HEK293 (cell line): ENCODE measurements around the gene ASGR2.
"Not testable (repeated sequence)": the region's sequence is repeated elsewhere in the genome, so short reads cannot be mapped to it uniquely, and the experiment has no call there.

Experiments used
- CTCF ChIA-PET: fragments of 350-600 bp; formaldehyde crosslinking; extraction: SDS; loops from one replicate; lab custom pipeline; 2021; ENCODE audit warnings: antibody characterized with exemption; lab: Yijun Ruan, JAX
- POLR2A ChIA-PET: fragments of 300-600 bp; formaldehyde crosslinking; extraction: SDS; loops from one replicate; lab custom pipeline; 2020; ENCODE audit warnings: antibody characterized with exemption, inconsistent platforms; lab: Yijun Ruan, JAX
- H3K27ac ChIP-seq: fragments of 200-500 bp; sonication (Bioruptor generic); 2 replicates; pipeline ENCODE4 v1.5.1; 2014; ENCODE audit warnings: low read depth, low read length, control low read depth, inconsistent platforms; ENCODE audit errors: extremely low read depth
- H3K36me3 ChIP-seq, 2 experiments: fragments of 200-500 bp in 1 of 2; sonication (Bioruptor generic) in 1 of 2; 1 replicate in 1 of 2; 2 replicates in 1 of 2; pipeline ENCODE4 v1.5.1; 2014 to 2017; ENCODE audit warnings: inconsistent platforms in 2 of 2, low read length in 2 of 2; ENCODE audit not compliant: control insufficient read depth in 2 of 2, insufficient read depth in 1 of 2
- H3K4me1 ChIP-seq: fragments of 200-500 bp; sonication (Bioruptor generic); 2 replicates; pipeline ENCODE4 v1.5.1; 2014; ENCODE audit warnings: mild to moderate bottlenecking, low read length, inconsistent platforms; ENCODE audit not compliant: control insufficient read depth, insufficient read depth
- H3K4me3 ChIP-seq: 2 replicates; pipeline ENCODE4 v1.5.1; 2011; ENCODE audit warnings: low read depth, mild to moderate bottlenecking, control low read depth, low read length, moderate library complexity
- H3K9me3 ChIP-seq: fragments of 200-500 bp; sonication (Bioruptor generic); 2 replicates; pipeline ENCODE4 v1.5.1; 2014; ENCODE audit warnings: low read depth, low read length, inconsistent platforms; ENCODE audit not compliant: control insufficient read depth, insufficient read depth
- WT1 ChIP-seq: fragments of 450-650 bp; formaldehyde crosslinking; IDR thresholded peaks from 2 replicates; pipeline ENCODE4 v1.5.1; 2016; ENCODE audit warnings: missing biosample characterization, missing genetic modification characterization
- ZNF19 ChIP-seq: fragments of 450-650 bp; formaldehyde crosslinking; IDR thresholded peaks from 2 replicates; pipeline ENCODE4; 2016; ENCODE audit warnings: missing biosample characterization, missing genetic modification characterization, low read depth
- ZNF514 ChIP-seq: fragments of 450-650 bp; formaldehyde crosslinking; IDR thresholded peaks from 2 replicates; pipeline ENCODE4 v1.5.1; 2016; ENCODE audit warnings: missing biosample characterization, missing genetic modification characterization
- ZNF561 ChIP-seq: fragments of 450-650 bp; IDR thresholded peaks from 2 replicates; pipeline ENCODE4 v1.5.1; 2018; ENCODE audit warnings: missing biosample characterization, missing genetic modification characterization, borderline replicate concordance
- ZXDB ChIP-seq: fragments of 450-650 bp; formaldehyde crosslinking; IDR thresholded peaks from 2 replicates; pipeline ENCODE4 v1.5.1; 2016; ENCODE audit warnings: missing biosample characterization, missing genetic modification characterization
- TF ChIP-seq, protein P1 (sequence below): fragments of 450-650 bp; formaldehyde crosslinking; IDR thresholded peaks from 2 replicates; pipeline ENCODE4 v1.5.1; 2016; ENCODE audit warnings: missing biosample characterization, missing genetic modification characterization
- TF ChIP-seq, protein P2 (sequence below): fragments of 450-650 bp; formaldehyde crosslinking; IDR thresholded peaks from 2 replicates; pipeline ENCODE4 v1.5.1; 2016; ENCODE audit warnings: missing biosample characterization, missing genetic modification characterization
- TF ChIP-seq, protein P3 (sequence below): fragments of 450-650 bp; formaldehyde crosslinking; IDR thresholded peaks from 2 replicates; pipeline ENCODE4 v1.5.1; 2016; ENCODE audit warnings: missing biosample characterization, missing genetic modification characterization, low read depth
- TF ChIP-seq, protein P4 (sequence below): fragments of 450-650 bp; formaldehyde crosslinking; IDR thresholded peaks from 2 replicates; pipeline ENCODE4 v1.5.1; 2017; ENCODE audit warnings: missing biosample characterization, mild to moderate bottlenecking, missing genetic modification characterization, moderate library complexity
- TF ChIP-seq, protein P5 (sequence below): fragments of 450-650 bp; formaldehyde crosslinking; optimal IDR thresholded peaks from 2 replicates; pipeline ENCODE3; 2016; ENCODE audit warnings: missing biosample characterization, mild to moderate bottlenecking, missing genetic modification characterization
- TF ChIP-seq, protein P6 (sequence below): fragments of 450-650 bp; formaldehyde crosslinking; IDR thresholded peaks from 2 replicates; pipeline ENCODE4 v1.5.1; 2016; ENCODE audit warnings: missing biosample characterization, missing genetic modification characterization

ASGR2 gene

DNA sequence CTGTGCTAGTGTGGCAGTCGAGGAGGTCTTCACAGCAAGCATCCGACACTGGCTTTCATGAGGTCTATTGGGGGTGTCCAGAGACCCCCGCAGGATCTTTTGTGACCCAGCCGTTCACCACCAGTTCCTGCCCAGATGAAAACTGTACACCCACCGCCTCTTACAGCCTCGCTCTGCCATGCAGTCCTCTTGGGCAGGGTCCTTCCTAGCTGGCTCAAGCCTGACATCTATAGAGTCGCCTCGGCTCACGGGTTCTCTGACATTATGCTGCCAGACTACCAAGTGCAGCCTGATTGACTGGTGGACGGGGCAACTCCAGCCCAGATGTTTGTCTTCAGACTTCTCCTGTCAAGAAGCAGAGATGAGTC, 20.0 kb downstream of the ASGR2 start:
- no peak for TF ChIP-seq ZXDB (tag by site-specific recombination)
- TF ChIP-seq, all 188 proteins: peak for 0
- Histone ChIP-seq H3K9me3 (no peaks in the 10 kb centered on the region), H3K4me3 (no peak overlapping the region), H3K27ac (no peak overlapping the region), H3K4me1 (no peaks in the 10 kb centered on the region), H3K36me3 (no peaks in the 10 kb centered on the region)
- CTCF ChIA-PET = no interaction called here
- POLR2A ChIA-PET = no interaction called here

DNA sequence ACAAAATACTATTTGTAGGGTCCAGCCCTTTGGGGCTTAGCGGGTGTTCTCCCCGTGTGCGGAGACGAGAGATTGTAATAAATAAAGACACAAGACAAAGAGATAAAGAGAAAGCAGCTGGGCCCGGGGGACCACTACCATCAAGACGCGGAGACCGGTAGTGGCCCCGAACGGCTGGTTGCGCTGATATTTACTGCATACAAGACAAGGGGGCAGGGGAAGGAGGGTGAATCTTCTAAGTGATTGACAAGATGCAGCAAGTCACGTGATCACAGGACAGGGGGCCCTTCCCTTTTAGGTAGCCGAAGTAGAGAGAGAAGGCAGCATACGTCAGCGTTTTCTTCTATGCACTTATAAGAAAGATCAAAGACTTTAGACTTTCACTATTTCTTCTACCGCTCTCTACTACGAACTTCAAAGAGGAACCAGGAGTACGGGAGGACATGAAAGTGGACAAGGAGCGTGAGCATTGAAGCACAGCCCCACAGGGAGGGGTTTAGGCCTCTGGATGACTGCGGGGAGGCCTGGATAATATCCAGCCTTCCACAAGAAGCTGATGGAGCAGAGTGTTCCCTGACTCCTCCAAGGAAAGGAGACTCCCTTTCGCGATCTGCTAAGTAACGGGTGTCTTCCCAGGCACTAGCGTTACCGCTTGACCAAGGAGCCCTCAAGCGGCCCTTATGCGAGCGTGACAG, 23.2 kb downstream of the ASGR2 start:
- H3K27ac ChIP-seq, H3K36me3 ChIP-seq, H3K4me3 ChIP-seq, H3K4me1 ChIP-seq, H3K9me3 ChIP-seq, CTCF ChIA-PET, POLR2A ChIA-PET: not testable (repeated sequence)

DNA sequence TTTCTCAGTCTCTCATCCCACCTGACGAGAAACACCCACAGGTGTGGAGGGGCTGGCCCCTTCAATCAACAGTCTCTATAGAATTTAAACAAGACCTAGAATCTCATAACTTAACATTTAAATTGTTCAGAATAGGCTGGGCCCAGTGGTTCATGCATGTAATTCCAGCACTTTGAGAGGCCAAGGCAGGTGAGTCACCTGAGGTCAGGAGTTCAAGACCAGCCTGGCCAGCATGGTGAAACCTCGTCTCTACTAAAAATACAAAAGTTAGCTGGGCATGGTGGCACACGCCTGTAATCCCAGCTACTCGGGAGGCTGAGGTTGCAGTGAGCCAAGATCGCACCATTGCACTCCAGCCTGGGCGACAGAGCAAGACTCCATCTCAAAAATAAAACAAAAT, 25.1 kb downstream of the ASGR2 start:
- CTCF ChIA-PET = interaction anchor here (1.3 kb wide), 1 partner anchor 12 kb away, joined by 9 read pairs; no protein-coding TSS in a partner anchor
- H3K4me3 ChIP-seq, H3K27ac ChIP-seq, H3K36me3 ChIP-seq, POLR2A ChIA-PET, H3K4me1 ChIP-seq, H3K9me3 ChIP-seq: not testable (repeated sequence)
- TF ChIP-seq, protein P1, sequence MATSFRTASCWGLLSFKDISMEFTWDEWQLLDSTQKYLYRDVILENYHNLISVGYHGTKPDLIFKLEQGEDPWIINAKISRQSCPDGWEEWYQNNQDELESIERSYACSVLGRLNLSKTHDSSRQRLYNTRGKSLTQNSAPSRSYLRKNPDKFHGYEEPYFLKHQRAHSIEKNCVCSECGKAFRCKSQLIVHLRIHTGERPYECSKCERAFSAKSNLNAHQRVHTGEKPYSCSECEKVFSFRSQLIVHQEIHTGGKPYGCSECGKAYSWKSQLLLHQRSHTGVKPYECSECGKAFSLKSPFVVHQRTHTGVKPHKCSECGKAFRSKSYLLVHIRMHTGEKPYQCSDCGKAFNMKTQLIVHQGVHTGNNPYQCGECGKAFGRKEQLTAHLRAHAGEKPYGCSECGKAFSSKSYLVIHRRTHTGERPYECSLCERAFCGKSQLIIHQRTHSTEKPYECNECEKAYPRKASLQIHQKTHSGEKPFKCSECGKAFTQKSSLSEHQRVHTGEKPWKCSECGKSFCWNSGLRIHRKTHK (tag by site-specific recombination) = peak; percentile 36; the same call in 1 of the 2 replicates

DNA sequence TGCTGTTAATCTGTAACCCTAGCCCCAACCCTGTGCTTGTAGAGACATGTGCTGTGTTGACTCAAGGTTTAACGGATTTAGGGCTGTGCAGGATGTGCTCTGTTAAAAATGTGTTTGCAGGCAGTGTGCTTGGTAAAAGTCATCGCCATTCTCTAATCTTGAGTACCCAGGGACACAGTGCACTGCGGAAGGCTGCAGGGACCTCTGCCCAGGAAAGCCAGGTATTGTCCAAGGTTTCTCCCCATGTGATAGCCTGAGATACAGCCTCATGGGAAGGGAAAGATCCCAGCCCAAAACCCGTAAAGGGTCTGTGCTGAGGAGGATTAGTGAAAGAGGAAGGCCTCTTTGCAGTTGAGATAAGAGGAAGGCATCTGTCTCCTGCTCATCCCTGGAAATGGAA, 26.2 kb downstream of the ASGR2 start:
- H3K27ac ChIP-seq, H3K9me3 ChIP-seq, H3K4me3 ChIP-seq, H3K36me3 ChIP-seq, H3K4me1 ChIP-seq, POLR2A ChIA-PET, CTCF ChIA-PET: not testable (repeated sequence)

DNA sequence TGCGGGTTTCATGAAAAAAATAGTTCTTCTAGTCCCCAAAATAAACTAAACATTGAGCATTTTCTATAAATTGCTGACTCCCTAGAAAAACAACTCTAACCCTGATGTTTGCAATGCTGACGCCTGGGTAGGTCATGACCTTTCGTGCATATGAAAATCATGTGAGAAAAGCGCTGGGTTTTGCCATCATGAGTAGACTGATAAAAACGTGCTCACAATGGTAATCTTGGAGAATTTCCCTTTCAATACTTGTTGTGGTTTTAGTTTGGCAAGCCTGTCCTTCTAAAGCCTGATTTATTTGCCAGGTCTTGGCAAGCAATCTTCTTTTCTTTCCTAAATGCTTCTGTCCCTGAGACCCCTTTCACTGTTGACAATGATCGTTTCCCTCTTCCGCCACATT, 30.5 kb downstream of the ASGR2 start:
- Histone ChIP-seq H3K9me3 (no peaks in the 10 kb centered on the region), H3K4me3 (no peak overlapping the region), H3K4me1 (no peaks in the 10 kb centered on the region), H3K36me3 (no peaks in the 10 kb centered on the region), H3K27ac (no peak overlapping the region)
- ChIA-PET CTCF (no interaction called here), POLR2A (no interaction called here)
- TF ChIP-seq ZNF561 (no peak), ZNF514 (no peak), WT1 (tag by site-specific recombination) (no peak), ZNF19 (tag by site-specific recombination) (no peak)
- TF ChIP-seq, protein P2, sequence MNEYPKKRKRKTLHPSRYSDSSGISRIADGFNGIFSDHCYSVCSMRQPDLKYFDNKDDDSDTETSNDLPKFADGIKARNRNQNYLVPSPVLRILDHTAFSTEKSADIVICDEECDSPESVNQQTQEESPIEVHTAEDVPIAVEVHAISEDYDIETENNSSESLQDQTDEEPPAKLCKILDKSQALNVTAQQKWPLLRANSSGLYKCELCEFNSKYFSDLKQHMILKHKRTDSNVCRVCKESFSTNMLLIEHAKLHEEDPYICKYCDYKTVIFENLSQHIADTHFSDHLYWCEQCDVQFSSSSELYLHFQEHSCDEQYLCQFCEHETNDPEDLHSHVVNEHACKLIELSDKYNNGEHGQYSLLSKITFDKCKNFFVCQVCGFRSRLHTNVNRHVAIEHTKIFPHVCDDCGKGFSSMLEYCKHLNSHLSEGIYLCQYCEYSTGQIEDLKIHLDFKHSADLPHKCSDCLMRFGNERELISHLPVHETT (tag by site-specific recombination) = no peak
- TF ChIP-seq, protein P3, sequence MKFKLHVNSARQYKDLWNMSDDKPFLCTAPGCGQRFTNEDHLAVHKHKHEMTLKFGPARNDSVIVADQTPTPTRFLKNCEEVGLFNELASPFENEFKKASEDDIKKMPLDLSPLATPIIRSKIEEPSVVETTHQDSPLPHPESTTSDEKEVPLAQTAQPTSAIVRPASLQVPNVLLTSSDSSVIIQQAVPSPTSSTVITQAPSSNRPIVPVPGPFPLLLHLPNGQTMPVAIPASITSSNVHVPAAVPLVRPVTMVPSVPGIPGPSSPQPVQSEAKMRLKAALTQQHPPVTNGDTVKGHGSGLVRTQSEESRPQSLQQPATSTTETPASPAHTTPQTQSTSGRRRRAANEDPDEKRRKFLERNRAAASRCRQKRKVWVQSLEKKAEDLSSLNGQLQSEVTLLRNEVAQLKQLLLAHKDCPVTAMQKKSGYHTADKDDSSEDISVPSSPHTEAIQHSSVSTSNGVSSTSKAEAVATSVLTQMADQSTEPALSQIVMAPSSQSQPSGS (tag by site-specific recombination) = no peak
- TF ChIP-seq, protein P4, sequence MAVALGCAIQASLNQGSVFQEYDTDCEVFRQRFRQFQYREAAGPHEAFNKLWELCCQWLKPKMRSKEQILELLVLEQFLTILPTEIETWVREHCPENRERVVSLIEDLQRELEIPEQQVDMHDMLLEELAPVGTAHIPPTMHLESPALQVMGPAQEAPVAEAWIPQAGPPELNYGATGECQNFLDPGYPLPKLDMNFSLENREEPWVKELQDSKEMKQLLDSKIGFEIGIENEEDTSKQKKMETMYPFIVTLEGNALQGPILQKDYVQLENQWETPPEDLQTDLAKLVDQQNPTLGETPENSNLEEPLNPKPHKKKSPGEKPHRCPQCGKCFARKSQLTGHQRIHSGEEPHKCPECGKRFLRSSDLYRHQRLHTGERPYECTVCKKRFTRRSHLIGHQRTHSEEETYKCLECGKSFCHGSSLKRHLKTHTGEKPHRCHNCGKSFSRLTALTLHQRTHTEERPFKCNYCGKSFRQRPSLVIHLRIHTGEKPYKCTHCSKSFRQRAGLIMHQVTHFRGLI (tag by site-specific recombination) = no peak
- TF ChIP-seq, protein P5, sequence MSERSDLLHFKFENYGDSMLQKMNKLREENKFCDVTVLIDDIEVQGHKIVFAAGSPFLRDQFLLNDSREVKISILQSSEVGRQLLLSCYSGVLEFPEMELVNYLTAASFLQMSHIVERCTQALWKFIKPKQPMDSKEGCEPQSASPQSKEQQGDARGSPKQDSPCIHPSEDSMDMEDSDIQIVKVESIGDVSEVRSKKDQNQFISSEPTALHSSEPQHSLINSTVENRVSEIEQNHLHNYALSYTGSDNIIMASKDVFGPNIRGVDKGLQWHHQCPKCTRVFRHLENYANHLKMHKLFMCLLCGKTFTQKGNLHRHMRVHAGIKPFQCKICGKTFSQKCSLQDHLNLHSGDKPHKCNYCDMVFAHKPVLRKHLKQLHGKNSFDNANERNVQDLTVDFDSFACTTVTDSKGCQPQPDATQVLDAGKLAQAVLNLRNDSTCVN (tag by site-specific recombination) = no peak
- TF ChIP-seq, protein P6, sequence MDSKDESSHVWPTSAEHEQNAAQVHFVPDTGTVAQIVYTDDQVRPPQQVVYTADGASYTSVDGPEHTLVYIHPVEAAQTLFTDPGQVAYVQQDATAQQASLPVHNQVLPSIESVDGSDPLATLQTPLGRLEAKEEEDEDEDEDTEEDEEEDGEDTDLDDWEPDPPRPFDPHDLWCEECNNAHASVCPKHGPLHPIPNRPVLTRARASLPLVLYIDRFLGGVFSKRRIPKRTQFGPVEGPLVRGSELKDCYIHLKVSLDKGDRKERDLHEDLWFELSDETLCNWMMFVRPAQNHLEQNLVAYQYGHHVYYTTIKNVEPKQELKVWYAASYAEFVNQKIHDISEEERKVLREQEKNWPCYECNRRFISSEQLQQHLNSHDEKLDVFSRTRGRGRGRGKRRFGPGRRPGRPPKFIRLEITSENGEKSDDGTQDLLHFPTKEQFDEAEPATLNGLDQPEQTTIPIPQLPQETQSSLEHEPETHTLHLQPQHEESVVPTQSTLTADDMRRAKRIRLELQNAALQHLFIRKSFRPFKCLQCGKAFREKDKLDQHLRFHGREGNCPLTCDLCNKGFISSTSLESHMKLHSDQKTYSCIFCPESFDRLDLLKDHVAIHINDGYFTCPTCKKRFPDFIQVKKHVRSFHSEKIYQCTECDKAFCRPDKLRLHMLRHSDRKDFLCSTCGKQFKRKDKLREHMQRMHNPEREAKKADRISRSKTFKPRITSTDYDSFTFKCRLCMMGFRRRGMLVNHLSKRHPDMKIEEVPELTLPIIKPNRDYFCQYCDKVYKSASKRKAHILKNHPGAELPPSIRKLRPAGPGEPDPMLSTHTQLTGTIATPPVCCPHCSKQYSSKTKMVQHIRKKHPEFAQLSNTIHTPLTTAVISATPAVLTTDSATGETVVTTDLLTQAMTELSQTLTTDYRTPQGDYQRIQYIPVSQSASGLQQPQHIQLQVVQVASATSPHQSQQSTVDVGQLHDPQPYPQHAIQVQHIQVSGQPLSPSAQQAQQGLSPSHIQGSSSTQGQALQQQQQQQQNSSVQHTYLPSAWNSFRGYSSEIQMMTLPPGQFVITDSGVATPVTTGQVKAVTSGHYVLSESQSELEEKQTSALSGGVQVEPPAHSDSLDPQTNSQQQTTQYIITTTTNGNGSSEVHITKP (tag by site-specific recombination) = no peak
